Heart left ventricle (tissue), 16 donors: ENCODE measurements around the gene ALK. TPM values are rescaled to one million over a fixed set of nuclear protein-coding genes. Genes with fewer than 3 reads are reported as not detected.

Experiments
- ATAC-seq, 4 donors: fragments of 200-7000 bp; cut with Tn5 transposase; one replicate each; pipeline ENCODE4 v1.9.1; 2020 to 2022; ENCODE audit warnings: moderate library complexity in 4 of 4, mild to moderate bottlenecking in 3 of 4, moderate number of reproducible peaks in 1 of 4
- DNase-seq, 5 donors: peaks; one replicate each; pipeline ENCODE4 v3.0.0-alpha.2; 2020
- H3K27ac ChIP-seq, 12 donors: fragments of 200-600 bp; sonication (generic) in 4 of 12; one replicate each; pipeline versions ENCODE4 v1.5.0 to v1.8.0; 2016 to 2022; ENCODE audit warnings: mild to moderate bottlenecking in 2 of 12
- H3K27me3 ChIP-seq, 9 donors: fragments of 200-600 bp; sonication (generic) in 2 of 9; one replicate each; pipeline versions ENCODE4 v1.5.1 to v1.8.0; 2016 to 2022; ENCODE audit warnings: mild to moderate bottlenecking in 3 of 9
- H3K36me3 ChIP-seq, 9 donors: fragments of 200-600 bp; sonication (generic) in 2 of 9; one replicate each; pipeline versions ENCODE4 v1.5.0 to v1.8.0; 2018 to 2022; ENCODE audit warnings: mild to moderate bottlenecking in 2 of 9
- H3K4me1 ChIP-seq, 12 donors: fragments of 200-600 bp; sonication (generic) in 4 of 12; one replicate each; pipeline versions ENCODE4 v1.5.0 to v1.8.0; 2016 to 2022; ENCODE audit warnings: mild to moderate bottlenecking in 3 of 12
- H3K4me3 ChIP-seq, 12 donors: fragments of 200-600 bp; sonication (generic) in 4 of 12; one replicate each; pipeline versions ENCODE4 v1.5.0 to v1.8.0; 2017 to 2022; ENCODE audit warnings: mild to moderate bottlenecking in 9 of 12, moderate library complexity in 4 of 12
- H3K9me3 ChIP-seq, 12 donors: fragments of 200-600 bp; sonication (generic) in 4 of 12; one replicate each; pipeline versions ENCODE4 v1.5.0 to v1.8.0; 2016 to 2022; ENCODE audit warnings: mild to moderate bottlenecking in 1 of 12
- POLR2A ChIP-seq, 2 donors: fragments of 450-650 bp; IDR thresholded peaks; one replicate each; pipeline ENCODE4 v1.6.1; 2017; ENCODE audit warnings: antibody characterized with exemption in 2 of 2, mild to moderate bottlenecking in 2 of 2, moderate library complexity in 2 of 2
- whole genome bisulfite sequencing, 4 donors: extraction: QIAGEN DNeasy Blood & Tissue Kit in 2 of 4; methylation state at CpG; one replicate each; pipeline versions ENCODE4 v1.1.5 to v1.1.7; 2013 to 2018; 5-methylcytosine and 5-hydroxymethylcytosine counted together
- intact Hi-C, 10 donors: fragments of 100-400 bp; cut with DNase I; formaldehyde crosslinking; loops; one replicate each; pipeline versions ENCODE4 v1.11.1 to v1.14.2; 2022
- long read RNA-seq, 3 donors: library from polyadenylated mRNA; unstranded; transcript quantifications; one replicate each; pipeline ENCODE4 v2.0.0, GENCODE V29; 2020 to 2021
- polyA plus RNA-seq, 2 donors: library from polyadenylated mRNA; stranded (reverse); fragments of 200-250 nt; gene quantifications; one replicate each; pipeline ENCODE4 v1.2.3, GENCODE V29; 2013
- total RNA-seq, 9 donors: library from RNA; depleted of rRNA in 2 of 9; stranded (reverse); fragments of >200 nt in 2 of 9; fragmentation: NEBNext Ultra II Directional in 3 of 9; extraction: Animal tissue kit (Norgen Biotek cat#: 25700) in 3 of 9; gene quantifications; one replicate each; pipeline versions ENCODE4 v1.1.0 to v1.2.4, GENCODE V29; 2016 to 2023
- TF ChIP-seq, protein P1 (sequence below), 12 donors: fragments of 200-600 bp; sonication (generic) in 4 of 12; IDR thresholded peaks; one replicate each; pipeline versions ENCODE4 v1.5.0 to v1.8.0; 2018 to 2022; ENCODE audit warnings: antibody characterized with exemption in 12 of 12, mild to moderate bottlenecking in 5 of 12
- donor health status: ischemic (EF 13 %, LVEDD 7.1; RV severe dilation, severe dysfunction).
- donor health status: healthy with polysubstance abuse.
- donor health status: DM: no; HTN: yes; CAD: no.
- donor health status: DM: no; HTN: no; CAD: no.
- donor health status: ischemic (EF 25% LVEDD 6.9; RV normal size, moderate dysfunction).
- donor health status: ischemic (EF 25% LVEDD 5.7; RV mildly dilated, moderate dysfunction).
- donor health status: healthy.
- donor health status: DM: yes; HTN: yes; CAD: no.
- donor health status: ischemic (EF 35%, LVEDD 5.7; RV mildly dilated, moderate dysfunction).
- donor health status: nonischemic (EF 11% LVEDD 7.7; RV severe dilation, severe dysfunction).
- donor health status: DM: yes; HTN: yes; CAD: no.
- donor health status: PGD.
- donor health status: ischemic (EF 29% LVEDD 5.4; RV normal size, mild dysfunction).
- donor health status: nonischemic (EF 23%, LVEDD 6.1; RV moderate dilation, normal function).

ALK gene
- total RNA-seq (under 1 TPM in 6 of 9 donors, not detected in 3; 0.05 to 0.50 (median 0.13) TPM), polyA plus RNA-seq (not detected)
- long read RNA-seq, donor 1, partial matches to known transcripts: 0 of 1 reads
- long read RNA-seq, donor 1, other reads (novel, unspliced or antisense): 1 of 1 reads
- long read RNA-seq, donor 2, partial matches to known transcripts: 0 of 1 reads
- long read RNA-seq, donor 2, other reads (novel, unspliced or antisense): 1 of 1 reads
- long read RNA-seq, donor 3: 0 reads

GRCh38 chr2:29921560-29921915, at the start of gene ALK:
Gene ALK, minus strand, starts transcription at chr2:29921586. Its CDS starts 927 bp downstream, at chr2:29920659.
- no peak for TF ChIP-seq POLR2A (IDR thresholded peaks at IDR 0.05)
- TF ChIP-seq, protein P1, sequence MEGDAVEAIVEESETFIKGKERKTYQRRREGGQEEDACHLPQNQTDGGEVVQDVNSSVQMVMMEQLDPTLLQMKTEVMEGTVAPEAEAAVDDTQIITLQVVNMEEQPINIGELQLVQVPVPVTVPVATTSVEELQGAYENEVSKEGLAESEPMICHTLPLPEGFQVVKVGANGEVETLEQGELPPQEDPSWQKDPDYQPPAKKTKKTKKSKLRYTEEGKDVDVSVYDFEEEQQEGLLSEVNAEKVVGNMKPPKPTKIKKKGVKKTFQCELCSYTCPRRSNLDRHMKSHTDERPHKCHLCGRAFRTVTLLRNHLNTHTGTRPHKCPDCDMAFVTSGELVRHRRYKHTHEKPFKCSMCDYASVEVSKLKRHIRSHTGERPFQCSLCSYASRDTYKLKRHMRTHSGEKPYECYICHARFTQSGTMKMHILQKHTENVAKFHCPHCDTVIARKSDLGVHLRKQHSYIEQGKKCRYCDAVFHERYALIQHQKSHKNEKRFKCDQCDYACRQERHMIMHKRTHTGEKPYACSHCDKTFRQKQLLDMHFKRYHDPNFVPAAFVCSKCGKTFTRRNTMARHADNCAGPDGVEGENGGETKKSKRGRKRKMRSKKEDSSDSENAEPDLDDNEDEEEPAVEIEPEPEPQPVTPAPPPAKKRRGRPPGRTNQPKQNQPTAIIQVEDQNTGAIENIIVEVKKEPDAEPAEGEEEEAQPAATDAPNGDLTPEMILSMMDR (IDR thresholded peaks at IDR 0.05): no peak
- WGBS, 4 donors: 0 to 5% (median 1%) methylated on average over 13 to 27 of the region's 27 CpGs
- H3K36me3 ChIP-seq: no peaks in the 10 kb centered on the region
- peaks cover 5 to 30% (median 22%) of the 10 kb centered on the region in 12 donors for H3K4me1 ChIP-seq
- H3K27ac ChIP-seq: no peak within 1 kb of the TSS
- intact Hi-C loops: loop anchor here in 7 of 10 donors (2.0 to 10.0 kb wide), 5 partner anchors 106 to 964 kb away; no protein-coding TSS in a partner anchor
- ATAC-seq (peak; percentile 98 to 99 (median 99)), DNase-seq (peak; percentile 85 to 93 (median 88))
- no peaks in the 10 kb centered on the region for H3K9me3 ChIP-seq
- H3K27me3 ChIP-seq: peaks cover 9 to 82% (median 29%) of the 10 kb centered on the region in 9 donors
- H3K4me3 ChIP-seq: peak within 1 kb of the TSS; percentile 16 to 56 (median 44)

DNA sequence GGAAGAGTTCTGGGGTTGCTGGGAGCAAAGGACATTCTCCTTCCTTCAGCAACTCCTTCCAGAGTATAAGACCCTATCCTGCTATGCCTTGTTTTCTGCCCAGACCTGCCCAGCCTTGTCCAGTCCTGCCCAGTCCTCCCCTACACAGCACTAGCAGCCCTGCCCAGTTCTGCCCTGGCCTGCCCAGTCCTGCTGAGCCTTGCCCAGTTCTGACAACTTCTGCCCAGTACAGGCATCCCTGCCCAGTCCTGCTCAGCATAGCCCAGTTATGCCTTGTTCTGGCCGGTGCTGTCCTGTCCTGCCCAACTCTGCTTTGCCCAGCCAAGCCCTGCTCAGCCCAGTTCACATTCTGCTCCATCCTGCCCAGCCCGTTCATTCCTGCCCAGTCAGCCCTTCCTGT, 44.9 kb upstream of the ALK start:
- H3K4me1 ChIP-seq: no peaks in the 10 kb centered on the region
- H3K36me3 ChIP-seq: no peaks in the 10 kb centered on the region
- no peaks in the 10 kb centered on the region for H3K9me3 ChIP-seq
- no peak overlapping the region for H3K27ac ChIP-seq
- DNase-seq (no peak), ATAC-seq (peak in 1 of 4 donors; percentile 40)
- TF ChIP-seq POLR2A (IDR thresholded peaks at IDR 0.05): no peak
- TF ChIP-seq, protein P1 (IDR thresholded peaks at IDR 0.05): no peak
- intact Hi-C loops: no loop called here
- peaks cover 0 to 17% (median 0%) of the 10 kb centered on the region in 9 donors for H3K27me3 ChIP-seq
- 68 to 83% (median 77%) methylated on average over 2 of the region's 2 CpGs for WGBS, 4 donors
- H3K4me3 ChIP-seq: no peak overlapping the region

DNA sequence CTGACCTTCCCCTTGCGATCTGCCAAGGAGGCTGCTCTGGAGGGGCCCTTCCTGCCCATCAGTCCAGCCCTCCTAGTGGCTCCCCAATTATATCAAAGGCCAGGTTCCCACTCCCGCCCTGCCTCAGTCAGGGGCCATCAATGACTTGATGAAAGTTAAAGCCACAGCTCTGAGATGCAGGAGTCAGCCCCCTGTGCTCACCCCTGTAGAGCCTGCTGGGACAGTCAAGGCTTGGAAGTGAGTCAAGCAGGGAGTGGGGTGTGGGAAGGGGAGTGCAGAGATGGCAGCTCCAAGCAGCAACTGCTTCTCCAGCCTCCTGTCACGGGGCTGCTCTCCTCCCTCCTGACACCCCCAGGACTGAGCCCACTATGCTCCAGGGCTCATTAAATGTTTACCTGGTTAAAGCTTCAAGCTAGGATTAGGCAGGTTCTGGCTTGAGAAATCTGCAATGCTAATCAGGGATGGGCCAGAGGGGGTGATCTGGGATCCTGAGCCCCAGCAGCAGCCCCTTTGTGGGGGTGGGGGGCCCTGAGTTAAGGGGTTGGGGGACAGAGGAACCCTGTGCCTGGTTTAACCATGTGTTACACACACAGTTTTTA, 42.7 kb upstream of the ALK start:
- Histone ChIP-seq H3K4me1 (no peaks in the 10 kb centered on the region), H3K27me3 (peaks cover 0 to 18% (median 0%) of the 10 kb centered on the region in 9 donors), H3K4me3 (no peak overlapping the region), H3K9me3 (no peaks in the 10 kb centered on the region), H3K36me3 (no peaks in the 10 kb centered on the region), H3K27ac (no peak overlapping the region)
- 36 to 51% (median 43%) methylated on average over 3 of the region's 3 CpGs for WGBS, 4 donors
- intact Hi-C loops: no loop called here
- ATAC-seq (no peak), DNase-seq (no peak)
- no peak for TF ChIP-seq POLR2A (IDR thresholded peaks at IDR 0.05)
- TF ChIP-seq, protein P1 (IDR thresholded peaks at IDR 0.05): no peak

DNA sequence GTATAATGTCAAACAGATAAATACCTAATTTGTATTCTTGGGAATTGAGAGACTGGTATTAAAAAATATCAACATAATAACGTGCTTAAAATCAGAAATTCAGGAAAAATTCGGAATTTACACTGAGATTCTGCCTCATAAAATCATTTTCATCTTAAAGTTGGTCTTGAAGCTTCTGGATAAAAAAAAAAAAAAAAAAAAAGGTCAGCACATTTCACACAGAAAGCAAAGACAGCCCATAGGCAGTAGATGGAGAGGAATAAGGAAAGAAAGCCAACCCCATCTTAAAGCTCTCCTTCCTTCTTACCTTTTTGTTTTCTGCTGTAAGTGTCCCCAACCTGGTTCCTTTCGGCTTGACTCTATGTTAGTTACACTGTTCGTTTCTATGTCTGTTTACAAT, 41.5 kb upstream of the ALK start:
- WGBS, 4 donors: 56 to 63% (median 61%) methylated on average over 4 of the region's 4 CpGs
- no peak for ATAC-seq
- no peaks in the 10 kb centered on the region for H3K4me1 ChIP-seq
- TF ChIP-seq, protein P1 (IDR thresholded peaks at IDR 0.05): no peak
- TF ChIP-seq POLR2A (IDR thresholded peaks at IDR 0.05): no peak
- H3K4me3 ChIP-seq: no peak overlapping the region
- DNase-seq: no peak
- H3K9me3 ChIP-seq: no peaks in the 10 kb centered on the region
- H3K36me3 ChIP-seq: no peaks in the 10 kb centered on the region
- H3K27ac ChIP-seq: no peak overlapping the region
- intact Hi-C loops: no loop called here
- H3K27me3 ChIP-seq: peaks cover 0 to 20% (median 0%) of the 10 kb centered on the region in 9 donors
